Panc1 (cell line): ENCODE data around the gene GBP3.

Experiments used
- POLR2AphosphoS5 ChIP-seq: IDR thresholded peaks from 2 replicates; pipeline ENCODE4 v1.6.1; 2012; ENCODE audit warnings: mild to moderate bottlenecking, low read depth, low read length, moderate library complexity
- TF ChIP-seq, protein P1 (sequence below), 2 experiments: IDR thresholded peaks; 2 replicates each; pipeline ENCODE4 v1.6.1; 2011 to 2012; ENCODE audit warnings: low read depth in 2 of 2, control low read depth in 1 of 2, low read length in 1 of 2, mild to moderate bottlenecking in 1 of 2, moderate library complexity in 1 of 2; ENCODE audit not compliant: insufficient read depth in 1 of 2
- TF ChIP-seq, protein P2 (sequence below): fragments of 450-650 bp; IDR thresholded peaks from 2 replicates; pipeline ENCODE4 v1.5.1; 2017; ENCODE audit warnings: mild to moderate bottlenecking

DNA sequence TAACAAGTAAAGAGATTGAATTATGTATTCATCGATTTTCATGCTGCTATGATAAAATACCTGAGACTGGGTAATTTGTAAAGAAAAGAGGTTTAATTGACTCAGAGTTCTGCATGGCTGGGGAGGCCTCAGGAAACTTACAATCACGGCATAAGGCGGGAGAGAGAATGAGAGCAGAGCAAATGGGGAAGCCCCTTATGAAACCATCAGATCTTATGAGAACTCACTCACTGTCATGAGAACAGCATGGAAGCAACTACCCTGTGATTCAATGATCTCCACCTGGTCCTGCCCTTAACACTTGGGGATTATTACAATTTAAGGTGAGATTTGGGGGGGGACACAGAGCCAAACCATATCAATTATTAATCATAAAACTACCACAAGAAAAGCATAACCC lies 3.3 kb upstream of the GBP3 start:
- TF ChIP-seq, protein P1, sequence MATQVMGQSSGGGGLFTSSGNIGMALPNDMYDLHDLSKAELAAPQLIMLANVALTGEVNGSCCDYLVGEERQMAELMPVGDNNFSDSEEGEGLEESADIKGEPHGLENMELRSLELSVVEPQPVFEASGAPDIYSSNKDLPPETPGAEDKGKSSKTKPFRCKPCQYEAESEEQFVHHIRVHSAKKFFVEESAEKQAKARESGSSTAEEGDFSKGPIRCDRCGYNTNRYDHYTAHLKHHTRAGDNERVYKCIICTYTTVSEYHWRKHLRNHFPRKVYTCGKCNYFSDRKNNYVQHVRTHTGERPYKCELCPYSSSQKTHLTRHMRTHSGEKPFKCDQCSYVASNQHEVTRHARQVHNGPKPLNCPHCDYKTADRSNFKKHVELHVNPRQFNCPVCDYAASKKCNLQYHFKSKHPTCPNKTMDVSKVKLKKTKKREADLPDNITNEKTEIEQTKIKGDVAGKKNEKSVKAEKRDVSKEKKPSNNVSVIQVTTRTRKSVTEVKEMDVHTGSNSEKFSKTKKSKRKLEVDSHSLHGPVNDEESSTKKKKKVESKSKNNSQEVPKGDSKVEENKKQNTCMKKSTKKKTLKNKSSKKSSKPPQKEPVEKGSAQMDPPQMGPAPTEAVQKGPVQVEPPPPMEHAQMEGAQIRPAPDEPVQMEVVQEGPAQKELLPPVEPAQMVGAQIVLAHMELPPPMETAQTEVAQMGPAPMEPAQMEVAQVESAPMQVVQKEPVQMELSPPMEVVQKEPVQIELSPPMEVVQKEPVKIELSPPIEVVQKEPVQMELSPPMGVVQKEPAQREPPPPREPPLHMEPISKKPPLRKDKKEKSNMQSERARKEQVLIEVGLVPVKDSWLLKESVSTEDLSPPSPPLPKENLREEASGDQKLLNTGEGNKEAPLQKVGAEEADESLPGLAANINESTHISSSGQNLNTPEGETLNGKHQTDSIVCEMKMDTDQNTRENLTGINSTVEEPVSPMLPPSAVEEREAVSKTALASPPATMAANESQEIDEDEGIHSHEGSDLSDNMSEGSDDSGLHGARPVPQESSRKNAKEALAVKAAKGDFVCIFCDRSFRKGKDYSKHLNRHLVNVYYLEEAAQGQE (IDR thresholded peaks at IDR 0.05; ENCODE audit: insufficient read depth in 1 of 2, low read depth in 2 of 2, low read length in 1 of 2), result no peak
- TF ChIP-seq, protein P2, sequence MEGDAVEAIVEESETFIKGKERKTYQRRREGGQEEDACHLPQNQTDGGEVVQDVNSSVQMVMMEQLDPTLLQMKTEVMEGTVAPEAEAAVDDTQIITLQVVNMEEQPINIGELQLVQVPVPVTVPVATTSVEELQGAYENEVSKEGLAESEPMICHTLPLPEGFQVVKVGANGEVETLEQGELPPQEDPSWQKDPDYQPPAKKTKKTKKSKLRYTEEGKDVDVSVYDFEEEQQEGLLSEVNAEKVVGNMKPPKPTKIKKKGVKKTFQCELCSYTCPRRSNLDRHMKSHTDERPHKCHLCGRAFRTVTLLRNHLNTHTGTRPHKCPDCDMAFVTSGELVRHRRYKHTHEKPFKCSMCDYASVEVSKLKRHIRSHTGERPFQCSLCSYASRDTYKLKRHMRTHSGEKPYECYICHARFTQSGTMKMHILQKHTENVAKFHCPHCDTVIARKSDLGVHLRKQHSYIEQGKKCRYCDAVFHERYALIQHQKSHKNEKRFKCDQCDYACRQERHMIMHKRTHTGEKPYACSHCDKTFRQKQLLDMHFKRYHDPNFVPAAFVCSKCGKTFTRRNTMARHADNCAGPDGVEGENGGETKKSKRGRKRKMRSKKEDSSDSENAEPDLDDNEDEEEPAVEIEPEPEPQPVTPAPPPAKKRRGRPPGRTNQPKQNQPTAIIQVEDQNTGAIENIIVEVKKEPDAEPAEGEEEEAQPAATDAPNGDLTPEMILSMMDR, result no peak
- no peak for TF ChIP-seq POLR2AphosphoS5
